Stimulated activated CD8-positive, alpha-beta memory T cell treated with anti-CD3 and anti-CD28 coated beads, Interleukin-12 subunit alpha, Interleukin-12 subunit beta, amount 100 ng/mL, for 24 hours (primary cell): Measurements from ENCODE around the gene CPNE2.
"Not testable (repeated sequence)": the region's sequence is repeated elsewhere in the genome, so short reads cannot be mapped to it uniquely, and the experiment has no call there.

ENCODE experiments used
- DNase-seq: peaks from one replicate; pipeline ENCODE4 v3.0.0-alpha.2; 2020; ENCODE audit errors: extremely low read depth

Gene CPNE2

DNA sequence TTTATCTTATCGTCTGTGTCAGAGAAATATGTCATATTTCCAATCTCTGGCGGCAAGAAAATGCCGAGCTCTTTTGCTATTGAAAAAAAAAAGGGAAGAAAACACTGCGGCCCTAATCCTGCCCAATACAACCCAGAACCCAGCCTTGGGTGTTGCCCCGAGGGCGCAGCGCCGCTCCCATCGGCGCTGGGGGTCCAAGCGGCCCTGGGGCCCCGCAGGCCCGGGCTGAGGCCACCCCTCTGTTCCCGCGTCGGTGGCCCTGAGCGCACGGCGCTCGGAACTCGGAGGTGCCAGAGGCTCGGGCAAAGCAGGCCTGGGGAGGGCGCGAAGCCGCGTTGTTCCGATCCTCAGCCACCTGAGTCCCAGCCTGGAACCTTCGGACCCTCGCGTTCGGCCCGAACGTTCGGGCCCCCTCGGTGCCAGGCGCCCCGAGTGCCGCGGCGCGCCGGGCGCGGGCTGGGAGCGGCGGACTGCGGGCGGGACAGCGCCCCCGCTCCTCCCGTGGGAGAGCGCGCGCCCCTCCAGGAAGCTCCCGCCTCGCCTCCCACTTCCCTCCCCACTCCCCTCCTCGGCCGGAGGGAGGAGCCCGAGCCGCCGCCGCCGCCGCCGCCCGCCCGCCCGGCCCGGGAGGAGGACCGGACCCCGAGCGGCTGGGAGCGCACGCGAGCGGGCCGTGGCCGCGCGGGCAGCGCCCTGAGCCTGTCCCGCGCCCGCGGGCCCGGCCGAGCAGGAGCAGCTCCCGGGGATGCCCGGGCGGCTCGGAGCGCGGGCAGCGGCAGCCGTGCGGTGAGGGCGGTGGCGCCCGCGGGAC lies at the start of gene CPNE2:
Gene CPNE2, plus strand, starts transcription at position 609 of the 811 bp plus-strand sequence. CDS start 18,160 bp downstream, outside the sequence.
- DNase-seq, result no peak

DNA sequence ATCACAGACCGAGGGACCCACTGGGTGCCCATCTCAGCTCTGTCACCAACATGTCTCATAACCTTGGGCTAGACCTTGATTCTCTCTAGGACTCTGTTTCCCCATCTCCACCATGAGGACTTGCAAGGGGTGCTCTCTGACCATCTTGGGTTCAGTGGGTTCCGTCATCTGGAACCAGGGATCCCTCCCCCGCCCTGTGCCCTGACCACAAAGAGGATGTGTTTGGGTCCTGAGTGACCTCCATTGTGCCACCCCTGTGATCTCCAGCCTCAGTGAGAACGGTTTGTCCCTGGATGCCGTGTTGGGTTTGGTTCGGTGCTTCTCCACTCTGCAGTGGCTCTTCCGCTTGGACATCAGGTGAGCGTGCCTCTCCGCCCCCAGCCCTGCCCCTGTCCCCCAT lies 49.1 kb upstream of the CPNE2 start:
- no peak for DNase-seq

DNA sequence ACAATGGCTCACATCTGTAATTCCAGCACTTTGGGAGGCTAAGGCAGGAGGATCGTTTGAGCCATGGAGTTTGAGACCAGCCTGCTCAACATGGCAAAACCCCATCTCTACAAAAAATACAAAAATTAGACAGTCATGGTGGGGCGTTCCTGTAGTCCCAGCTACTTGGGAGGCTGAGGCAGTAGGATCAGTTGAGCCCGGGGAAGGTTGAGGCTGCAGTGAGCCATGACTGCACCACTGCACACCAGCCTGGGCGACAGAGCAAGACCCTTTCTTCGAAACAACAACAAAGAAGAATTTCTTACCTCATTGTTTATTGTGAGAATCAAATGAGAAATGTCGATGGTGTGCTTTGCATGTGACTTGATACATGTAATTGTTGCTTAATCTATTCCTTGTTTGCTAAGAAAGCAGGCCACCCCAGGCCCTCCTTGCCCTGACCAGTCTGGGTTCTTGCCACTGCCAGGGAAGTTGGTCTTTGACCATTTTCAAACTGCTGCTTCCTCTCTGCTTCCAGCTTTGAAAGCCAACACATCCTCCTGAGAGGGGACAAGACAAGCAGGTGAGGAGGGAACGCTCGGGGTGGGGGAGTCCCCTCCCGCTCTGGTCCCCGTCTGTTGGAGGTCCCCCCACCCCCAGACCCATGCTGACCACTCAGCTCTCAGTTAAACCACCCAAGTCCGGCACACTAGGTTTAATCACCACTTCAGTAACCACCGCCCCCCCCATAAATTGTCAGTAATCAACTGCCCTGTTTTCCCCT lies 47.3 kb upstream of the CPNE2 start:
- DNase-seq, result no peak

DNA sequence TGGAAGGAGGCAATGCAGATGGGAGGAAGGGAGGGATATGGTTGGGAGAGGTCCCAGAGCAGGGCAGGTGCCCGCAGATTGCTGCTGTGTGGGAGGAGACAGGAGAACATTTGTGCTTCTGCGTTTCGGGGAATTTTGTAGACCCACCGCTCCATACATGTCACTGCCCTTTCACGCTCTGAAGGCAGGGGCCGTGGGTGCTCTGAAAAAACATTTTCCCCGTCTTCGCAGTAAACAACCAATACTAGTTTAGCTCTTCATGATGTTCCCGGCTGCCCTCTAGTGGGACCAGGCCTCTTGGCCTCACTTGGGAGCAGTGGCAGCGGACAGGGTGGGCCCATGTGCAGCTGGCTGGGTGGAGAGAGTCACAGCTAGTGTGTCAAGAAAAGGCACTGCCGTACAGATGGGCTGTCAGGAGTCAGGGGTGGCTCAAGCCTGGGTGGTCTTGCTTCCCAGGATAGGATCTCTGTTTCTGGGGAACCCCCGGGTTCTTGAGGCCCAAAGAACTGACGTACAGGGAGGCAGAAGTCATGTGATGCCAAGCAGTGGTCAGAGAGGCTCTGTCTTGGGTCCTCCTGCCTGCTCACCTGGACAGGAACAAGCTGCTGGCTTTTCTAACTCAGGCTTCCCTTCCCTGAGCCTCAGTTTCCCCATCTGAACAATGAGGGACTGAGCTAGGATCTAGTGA lies 46.5 kb upstream of the CPNE2 start:
- DNase-seq, result no peak

DNA sequence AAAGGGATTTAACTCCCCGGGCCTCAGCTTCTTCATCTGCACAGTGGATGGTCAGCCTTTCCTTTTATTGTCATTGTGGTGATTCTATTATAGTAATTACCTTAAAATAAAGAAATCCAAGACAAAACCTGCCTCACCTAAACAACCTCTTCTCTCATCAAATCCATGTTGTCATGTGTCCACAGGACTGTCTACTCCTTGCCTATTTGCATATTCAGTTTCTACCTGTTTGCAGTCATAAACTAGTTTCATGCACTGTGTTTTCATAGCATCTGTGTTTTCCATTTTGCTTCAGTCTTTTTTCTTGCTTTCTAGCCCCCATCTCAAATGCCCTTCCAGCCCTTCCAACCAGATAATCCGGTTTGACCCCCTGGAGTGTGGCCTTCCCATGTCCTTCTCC lies 44.3 kb upstream of the CPNE2 start:
- no peak for DNase-seq

DNA sequence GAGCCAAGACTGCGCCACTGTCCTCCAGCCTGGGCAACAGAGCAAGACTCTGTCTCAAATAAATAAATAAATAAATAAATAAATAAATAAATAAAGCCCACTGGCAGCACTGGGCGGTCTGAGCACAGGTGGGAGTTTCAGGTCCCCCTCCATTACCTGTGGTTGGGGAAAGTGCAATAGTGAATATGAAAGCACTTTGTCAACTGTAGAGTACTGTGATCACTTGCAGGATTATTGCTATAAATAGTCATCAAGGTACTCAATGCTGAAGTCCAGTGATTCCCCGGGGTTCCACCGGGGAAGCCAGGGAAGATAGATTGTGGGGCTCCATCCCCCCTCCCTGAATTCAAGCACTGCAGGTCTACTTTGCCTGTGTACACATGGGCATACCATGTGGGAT lies 42.7 kb upstream of the CPNE2 start:
- no peak for DNase-seq

DNA sequence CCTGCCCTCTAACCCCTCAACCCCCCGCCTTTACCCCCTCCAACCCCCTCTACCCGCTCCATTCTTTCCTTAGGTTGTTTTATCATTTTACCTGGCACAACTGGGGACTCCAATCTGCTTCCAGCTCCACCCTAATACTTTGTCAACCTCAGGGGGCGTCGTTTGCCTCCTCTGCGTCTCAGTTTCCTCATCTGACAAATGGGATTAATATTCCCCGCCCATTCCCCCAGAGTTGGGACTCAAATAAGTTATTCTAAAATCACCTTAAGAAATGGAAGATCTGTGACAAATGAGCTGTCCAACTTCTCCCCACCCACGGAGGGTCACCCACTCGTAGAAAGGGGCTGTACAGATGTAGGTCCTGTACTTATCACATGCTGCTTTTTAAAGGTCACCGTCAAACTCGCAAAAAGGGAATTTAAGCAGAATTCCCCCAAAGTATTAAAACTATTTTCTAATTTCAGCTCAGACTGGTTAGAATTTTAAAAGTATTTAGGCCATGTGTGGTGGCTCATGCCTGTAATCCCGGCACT lies 40.6 kb upstream of the CPNE2 start:
- DNase-seq, result no peak

DNA sequence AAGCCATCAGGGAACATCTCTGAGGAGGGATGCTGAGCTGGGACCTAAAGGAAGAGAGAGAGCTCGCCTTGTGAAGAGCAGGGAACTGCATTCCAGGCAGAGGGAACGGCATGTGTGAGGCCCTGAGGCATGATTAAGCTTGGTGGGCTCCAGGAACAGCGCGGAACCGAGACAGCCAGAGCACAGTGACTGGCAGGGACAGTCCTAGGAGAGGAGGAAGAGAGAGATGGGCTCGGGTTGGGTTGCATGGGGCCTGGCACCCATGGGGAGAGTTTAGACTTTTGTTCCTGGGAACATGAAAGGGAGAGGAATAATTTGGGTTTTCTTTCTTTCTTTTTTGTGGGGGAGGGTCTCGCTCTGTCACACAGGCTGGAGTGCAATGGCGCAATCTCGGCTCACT lies 39.2 kb upstream of the CPNE2 start:
- no peak for DNase-seq

DNA sequence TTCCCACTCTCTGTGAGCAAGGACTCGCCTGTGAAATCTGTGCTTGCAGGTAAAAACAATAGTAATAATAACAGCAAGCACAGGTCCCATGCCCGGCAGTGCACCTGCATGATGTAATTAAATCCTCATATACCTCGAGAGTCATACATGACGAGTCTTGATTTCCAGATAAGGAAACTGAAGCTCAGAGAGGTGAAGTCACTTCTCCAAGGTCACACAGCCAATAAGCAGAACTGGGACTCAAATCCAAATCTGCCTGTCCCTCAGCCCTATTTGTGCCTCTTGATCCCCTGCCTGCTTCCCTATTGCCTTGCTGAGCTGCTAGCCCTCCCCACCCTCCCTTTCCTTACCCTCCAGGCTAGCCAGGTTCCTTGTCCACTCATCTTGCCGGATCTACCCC lies 38.0 kb upstream of the CPNE2 start:
- no peak for DNase-seq

DNA sequence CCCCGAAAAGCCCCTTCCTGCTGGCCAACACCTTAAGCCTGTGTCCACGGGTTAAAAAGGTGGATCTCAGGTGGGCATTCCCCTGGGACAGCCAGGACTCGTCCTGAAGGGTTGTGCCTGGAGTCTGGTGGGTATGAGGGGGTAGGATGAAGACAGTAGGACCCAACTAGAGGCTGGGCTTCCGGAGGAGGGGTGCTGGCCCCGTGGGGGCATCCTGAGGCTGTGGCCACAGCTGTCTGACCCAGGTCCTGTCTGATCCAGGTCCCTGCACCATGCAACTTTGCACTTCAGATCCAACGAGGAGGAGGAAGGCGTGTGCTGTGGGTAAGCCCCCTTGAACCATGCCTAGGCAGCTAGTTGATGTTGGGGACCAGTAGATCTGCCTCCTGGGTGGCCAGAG lies 37.6 kb upstream of the CPNE2 start:
- no peak for DNase-seq

DNA sequence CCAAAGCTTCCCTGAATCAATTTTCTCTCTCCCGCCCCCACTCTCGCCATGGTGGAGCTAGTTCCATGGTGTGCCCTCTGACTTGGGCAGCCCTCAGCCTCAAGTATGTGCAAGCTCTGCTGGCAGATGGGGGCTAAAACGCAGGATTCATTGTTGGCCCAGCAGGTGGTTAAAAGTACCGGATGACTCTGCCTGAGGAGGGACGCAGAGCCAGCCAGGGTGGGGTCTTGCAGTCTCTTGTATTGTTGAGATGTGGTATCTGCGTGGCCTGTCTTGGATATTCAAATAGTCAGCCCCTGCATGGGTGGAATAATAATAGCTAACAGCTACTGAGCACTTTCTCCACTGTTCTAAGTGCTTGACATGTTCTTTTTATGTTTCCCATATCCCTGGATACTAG lies 36.7 kb upstream of the CPNE2 start:
- DNase-seq, result no peak

DNA sequence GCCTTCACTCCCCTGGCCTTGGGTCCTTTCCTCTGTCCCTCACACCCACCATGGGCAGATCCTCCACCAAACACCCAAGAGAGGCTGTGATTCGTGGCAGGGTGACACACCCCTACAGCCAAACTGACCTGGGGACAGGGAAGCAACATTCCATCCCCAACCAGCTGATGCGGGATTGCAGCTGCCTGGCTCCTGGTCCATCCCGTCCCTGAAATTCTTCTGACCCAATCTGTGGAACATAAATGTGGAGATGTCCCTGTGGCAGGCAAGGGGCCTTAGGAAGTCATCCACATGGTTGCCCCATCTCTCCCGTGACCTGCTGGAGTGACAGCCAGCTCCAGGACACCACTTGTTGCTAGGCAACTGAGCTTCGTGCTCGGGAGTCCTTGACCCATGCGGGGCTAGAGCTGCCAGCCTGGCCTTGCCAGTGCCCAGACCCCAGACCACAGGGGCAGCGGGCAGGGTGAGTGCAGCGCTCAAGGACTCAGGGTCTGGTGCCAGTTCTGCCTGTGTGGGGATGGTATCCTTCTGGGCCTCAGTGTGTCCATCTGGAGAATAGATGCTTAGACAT lies 34.0 kb upstream of the CPNE2 start:
- DNase-seq, result no peak

DNA sequence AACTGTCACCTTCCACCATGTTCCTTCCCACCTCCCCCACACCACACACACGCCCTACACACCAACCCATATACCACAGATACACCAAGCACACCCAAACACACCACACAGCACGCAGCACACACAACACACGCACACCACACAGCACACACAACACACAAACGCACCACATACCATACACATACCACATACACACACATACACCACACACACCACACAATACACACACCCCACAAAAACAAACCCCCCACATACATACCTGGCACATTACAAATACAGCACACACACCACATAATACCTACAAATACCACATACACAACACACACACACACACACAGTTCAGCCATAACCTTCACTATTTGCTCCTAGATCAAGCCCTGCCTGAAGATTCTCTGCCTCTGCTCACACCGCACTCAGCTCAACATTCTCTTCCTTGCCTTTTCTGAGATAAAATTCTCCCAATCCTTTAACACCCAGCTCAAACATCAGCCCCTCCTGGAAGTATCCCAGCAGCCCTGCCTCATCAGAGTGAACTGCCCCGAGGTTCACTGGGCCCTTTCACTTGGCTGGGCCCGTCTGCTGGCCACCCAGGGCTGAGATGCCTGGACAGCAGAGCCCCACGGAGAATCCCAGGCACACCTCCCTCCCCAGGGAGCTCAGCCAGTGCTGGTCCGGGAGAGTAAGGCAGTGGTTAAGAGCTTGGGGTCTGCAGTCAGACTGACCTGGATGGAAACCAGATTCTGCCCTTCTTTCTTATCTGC lies 31.9 kb upstream of the CPNE2 start:
- DNase-seq, result no peak

DNA sequence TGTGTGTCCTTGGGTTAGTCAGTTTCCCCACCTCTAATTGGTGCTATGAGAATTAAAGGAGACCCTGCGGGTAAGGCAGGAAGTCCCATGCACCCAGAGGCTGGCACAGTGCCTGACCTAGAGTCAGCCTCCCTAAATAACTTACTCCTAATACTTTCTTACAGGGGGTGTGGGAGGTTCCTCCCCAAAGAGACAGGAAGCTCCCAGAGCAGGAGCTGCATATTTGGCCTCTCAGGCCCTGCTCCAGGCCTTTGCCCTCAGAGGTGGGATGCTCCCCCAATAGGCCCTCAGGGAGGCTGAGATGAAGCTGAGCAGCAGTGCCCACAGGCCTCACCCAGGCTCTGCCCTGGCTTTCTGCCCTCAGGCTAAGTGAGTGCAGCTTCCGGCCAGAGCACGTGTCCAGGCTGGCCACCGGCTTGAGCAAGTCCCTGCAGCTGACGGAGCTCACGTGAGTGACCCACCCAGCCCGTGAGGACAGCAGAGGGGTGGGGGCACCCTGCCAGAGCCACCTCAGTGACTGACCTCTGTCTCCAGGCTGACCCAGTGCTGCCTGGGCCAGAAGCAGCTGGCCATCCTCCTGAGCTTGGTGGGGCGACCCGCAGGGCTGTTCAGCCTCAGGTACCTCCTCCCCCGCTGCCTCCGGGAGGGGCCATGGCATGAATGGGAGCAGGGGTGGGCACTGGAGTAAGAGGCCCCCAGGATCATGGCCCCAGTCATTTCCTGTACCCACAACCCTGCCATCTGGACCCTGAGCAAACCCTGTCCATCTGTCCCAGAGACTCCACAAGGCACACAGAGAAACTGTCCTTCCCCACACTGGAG lies 31.1 kb upstream of the CPNE2 start:
- DNase-seq, result no peak

DNA sequence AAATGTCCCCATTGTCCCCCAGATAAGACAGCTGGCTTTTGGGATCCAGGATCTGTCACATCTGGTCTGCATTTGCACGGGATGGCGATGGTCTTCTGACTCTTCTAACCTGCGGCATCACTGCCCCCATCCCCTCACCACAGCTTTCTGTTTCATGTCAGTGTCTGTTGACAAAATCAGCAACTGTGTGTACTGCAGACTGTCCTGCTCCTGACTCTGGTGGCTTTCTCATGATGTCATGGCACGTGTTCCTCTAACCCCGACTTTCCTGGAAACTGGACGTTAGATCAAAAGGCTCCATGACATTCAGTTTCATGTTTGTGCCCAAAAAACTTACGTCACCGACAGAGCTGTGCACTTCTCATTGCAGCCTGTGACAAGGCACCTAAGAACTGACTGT lies 30.1 kb upstream of the CPNE2 start:
- no peak for DNase-seq

DNA sequence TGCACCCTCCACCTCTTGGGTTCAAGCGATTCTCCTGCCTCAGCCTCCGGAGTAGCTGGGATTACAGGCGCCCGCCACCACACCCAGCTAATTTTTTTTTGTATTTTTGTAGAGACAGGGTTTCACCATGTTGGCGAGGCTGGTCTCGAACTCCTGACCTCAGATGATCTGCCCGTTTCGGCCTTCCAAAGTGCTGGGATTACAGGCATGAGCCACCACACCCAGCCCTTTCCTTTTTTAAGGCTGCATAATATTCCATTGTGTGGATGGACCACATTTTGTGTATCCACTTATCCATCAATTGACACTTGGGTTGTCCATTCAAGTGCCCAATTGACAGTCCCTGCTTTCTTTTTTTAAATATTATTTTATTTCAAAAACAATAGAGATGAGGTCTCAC lies 29.2 kb upstream of the CPNE2 start:
- not testable (repeated sequence) for DNase-seq

DNA sequence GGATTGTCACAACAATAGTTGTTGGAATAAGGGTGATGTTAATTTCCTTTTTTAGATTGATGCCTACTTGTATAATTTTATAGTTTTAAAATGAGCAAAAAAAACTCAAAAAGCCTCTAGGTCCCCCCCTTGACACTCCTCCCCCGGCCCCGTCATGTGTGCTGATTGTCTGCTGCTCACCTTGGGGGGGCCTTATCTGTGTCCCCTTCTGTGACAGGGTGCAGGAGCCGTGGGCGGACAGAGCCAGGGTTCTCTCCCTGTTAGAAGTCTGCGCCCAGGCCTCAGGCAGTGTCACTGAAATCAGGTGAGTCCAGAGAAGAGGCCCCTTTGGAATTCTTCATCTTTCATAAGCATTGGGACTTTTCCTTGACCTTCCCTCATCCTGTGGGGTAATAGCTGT lies 27.4 kb upstream of the CPNE2 start:
- no peak for DNase-seq

DNA sequence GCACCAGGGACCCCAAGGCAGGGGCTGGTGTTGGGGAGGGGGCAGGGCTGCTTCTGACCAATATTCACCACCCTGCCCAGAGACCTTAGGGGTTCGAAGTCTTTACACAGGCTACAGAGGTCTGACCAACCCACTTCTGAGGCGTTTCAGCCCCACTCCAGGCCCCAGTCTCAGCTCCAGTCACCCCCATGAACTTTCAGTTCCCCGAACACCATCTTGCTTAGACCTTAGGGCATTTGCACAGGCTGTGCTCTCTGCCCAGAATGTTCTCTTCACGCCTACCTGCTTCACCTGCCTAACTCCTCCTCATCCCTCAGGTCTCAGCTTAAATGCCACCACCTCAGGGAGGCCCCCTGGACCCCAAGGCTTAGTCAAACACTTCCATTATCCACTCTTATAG lies 25.8 kb upstream of the CPNE2 start:
- DNase-seq, result no peak

DNA sequence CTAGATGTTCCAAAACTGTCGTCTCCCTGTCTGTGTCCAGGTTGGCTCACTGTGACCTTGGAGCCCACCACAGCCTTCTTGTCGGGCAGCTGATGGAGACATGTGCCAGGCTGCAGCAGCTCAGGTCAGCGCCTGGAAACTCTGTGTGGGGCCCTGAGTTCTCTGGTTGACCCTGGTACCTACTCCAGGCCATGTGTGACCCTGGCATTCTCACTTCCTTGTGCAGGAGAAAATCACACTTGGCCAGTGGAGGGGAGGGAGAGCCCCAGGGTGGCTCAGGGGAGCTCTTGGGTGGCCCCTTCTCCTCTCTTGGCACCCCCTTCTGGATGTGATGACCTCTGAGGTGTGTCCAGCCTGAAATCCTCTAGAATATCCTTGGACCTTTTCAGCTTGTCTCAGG lies 25.0 kb upstream of the CPNE2 start:
- no peak for DNase-seq

DNA sequence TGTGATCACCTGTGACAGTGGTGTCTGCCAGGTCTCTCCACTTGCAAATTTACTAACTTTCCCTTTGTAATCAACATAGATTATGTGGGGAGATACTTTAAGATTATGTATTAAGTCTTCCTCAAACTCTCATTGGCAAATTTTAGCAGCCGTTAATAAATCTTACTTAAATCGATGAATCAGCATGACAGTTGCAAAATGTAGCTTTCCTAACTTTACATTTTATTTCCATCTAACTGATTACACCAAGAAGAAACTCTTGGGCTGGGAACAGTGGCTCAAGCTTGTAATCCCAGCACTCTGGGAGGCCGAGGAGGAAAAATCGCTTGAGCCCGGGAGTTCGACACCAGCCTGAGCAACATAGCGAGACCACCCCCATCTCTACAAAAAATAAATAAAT lies 23.3 kb upstream of the CPNE2 start:
- no peak for DNase-seq
